Pancreas (tissue), 10 donors: ENCODE data around the gene PPP1R14B. TPM values are rescaled to one million over a fixed set of nuclear protein-coding genes. Genes with fewer than 3 reads are reported as not detected.

Source experiments
- ATAC-seq, 4 donors: fragments of 200-7000 bp; cut with Tn5 transposase; one replicate each; pipeline versions ENCODE4 v1.8.0 to v1.9.1; 2020; ENCODE audit warnings: mild to moderate bottlenecking in 4 of 4, moderate library complexity in 4 of 4
- DNase-seq, 6 donors: peaks; one replicate each; pipeline ENCODE4 v3.0.0-alpha.2; 2020
- FAIRE-seq: peaks from 2 replicates; lab custom pipeline; 2012; peaks lifted over from hg19 to GRCh38; lab: Jason Lieb, UNC
- H3K27ac ChIP-seq, 4 donors: fragments of 200-600 bp; sonication (generic); 1 replicate in 3 of 4; 2 replicates in 1 of 4; pipeline versions ENCODE4 v1.5.0 to v1.8.0; 2020
- H3K27me3 ChIP-seq, 4 donors: fragments of 200-600 bp; one replicate each; pipeline ENCODE4 v1.8.0; 2021
- H3K36me3 ChIP-seq, 3 donors: fragments of 200-600 bp; sonication (generic) in 1 of 3; one replicate each; pipeline versions ENCODE4 v1.5.0 to v1.8.0; 2020 to 2021
- H3K4me1 ChIP-seq, 3 donors: fragments of 200-600 bp; one replicate each; pipeline ENCODE4 v1.8.0; 2021
- H3K4me3 ChIP-seq, 4 donors: fragments of 200-600 bp; sonication (generic) in 2 of 4; one replicate each; pipeline versions ENCODE4 v1.5.0 to v1.8.0; 2020 to 2021
- H3K9me3 ChIP-seq, 4 donors: fragments of 200-600 bp; one replicate each; pipeline ENCODE4 v1.8.0; 2021
- WGBS, 2 donors: extraction: QIAGEN DNeasy Blood & Tissue Kit; methylation state at CpG; one replicate each; pipeline ENCODE4 v1.1.7; 2013; 5-methylcytosine and 5-hydroxymethylcytosine counted together
- intact Hi-C, 3 donors: fragments of 100-400 bp; cut with DNase I; formaldehyde crosslinking; loops; one replicate each; pipeline versions ENCODE4 v1.11.1 to v1.14.2; 2022
- polyA plus RNA-seq, 2 donors: library from polyadenylated mRNA; stranded (reverse); fragments of 200-250 nt; gene quantifications; one replicate each; pipeline ENCODE4 v1.2.3, GENCODE V29; 2013
- total RNA-seq, 6 donors: library from RNA; stranded (reverse); fragmentation: NEBNext Ultra II Directional in 4 of 6; extraction: Animal tissue kit (Norgen Biotek cat#: 25700) in 4 of 6; gene quantifications; one replicate each; pipeline versions ENCODE4 v1.2.1 to v1.2.4, GENCODE V29; 2021 to 2023
- TF ChIP-seq, protein P1 (sequence below), 4 donors: fragments of 200-600 bp; sonication (generic) in 3 of 4; IDR thresholded peaks; one replicate each; pipeline versions ENCODE4 v1.5.0 to v1.8.0; 2021; ENCODE audit warnings: antibody characterized with exemption in 4 of 4
- donor health status: healthy with polysubstance abuse.
- donor health status: DM: no; HTN: no; CAD: no; lungs with moderate emphysema.
- donor health status: DM: no; HTN: no; CAD: no.
- donor health status: control.
- donor health status: control.
- donor health status: Bipolar disorder and iron deficiency.
- donor health status: DM: yes; HTN: yes; CAD: no.
- donor health status: DM: no; HTN: no; CAD: no.
- donor health status: DM: no; HTN: no; CAD: no.
- donor health status: DM: yes; HTN: yes; CAD: no.

Gene PPP1R14B
- total and polyA plus RNA-seq, 8 donors: 81.6 to 180 (median 119) TPM

GRCh38 chr11:64263947-64264317 lies 17.2 kb upstream of the PPP1R14B start:
- Histone ChIP-seq H3K27ac (no peak overlapping the region), H3K4me3 (no peak overlapping the region), H3K27me3 (no peaks in the 10 kb centered on the region), H3K9me3 (no peaks in the 10 kb centered on the region), H3K4me1 (peaks cover 0 to 12% (median 5%) of the 10 kb centered on the region in 3 donors), H3K36me3 (peaks cover 0 to 2% (median 0%) of the 10 kb centered on the region in 3 donors)
- DNase-seq (no peak), FAIRE-seq (no peak), ATAC-seq (no peak)
- 95 to 96% methylated on average over 8 of the region's 8 CpGs for WGBS, 2 donors
- TF ChIP-seq, protein P1, sequence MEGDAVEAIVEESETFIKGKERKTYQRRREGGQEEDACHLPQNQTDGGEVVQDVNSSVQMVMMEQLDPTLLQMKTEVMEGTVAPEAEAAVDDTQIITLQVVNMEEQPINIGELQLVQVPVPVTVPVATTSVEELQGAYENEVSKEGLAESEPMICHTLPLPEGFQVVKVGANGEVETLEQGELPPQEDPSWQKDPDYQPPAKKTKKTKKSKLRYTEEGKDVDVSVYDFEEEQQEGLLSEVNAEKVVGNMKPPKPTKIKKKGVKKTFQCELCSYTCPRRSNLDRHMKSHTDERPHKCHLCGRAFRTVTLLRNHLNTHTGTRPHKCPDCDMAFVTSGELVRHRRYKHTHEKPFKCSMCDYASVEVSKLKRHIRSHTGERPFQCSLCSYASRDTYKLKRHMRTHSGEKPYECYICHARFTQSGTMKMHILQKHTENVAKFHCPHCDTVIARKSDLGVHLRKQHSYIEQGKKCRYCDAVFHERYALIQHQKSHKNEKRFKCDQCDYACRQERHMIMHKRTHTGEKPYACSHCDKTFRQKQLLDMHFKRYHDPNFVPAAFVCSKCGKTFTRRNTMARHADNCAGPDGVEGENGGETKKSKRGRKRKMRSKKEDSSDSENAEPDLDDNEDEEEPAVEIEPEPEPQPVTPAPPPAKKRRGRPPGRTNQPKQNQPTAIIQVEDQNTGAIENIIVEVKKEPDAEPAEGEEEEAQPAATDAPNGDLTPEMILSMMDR (IDR thresholded peaks at IDR 0.05): no peak
- intact Hi-C loops: loop anchor here in 1 of 3 donors (5.0 kb wide), 1 partner anchor 57 kb away; the partner anchor contains the start of gene FERMT3

GRCh38 chr11:64263021-64263946 lies 16.5 kb upstream of the PPP1R14B start:
- intact Hi-C loops: loop anchor here in 1 of 3 donors (5.0 kb wide), 1 partner anchor 56 kb away; the partner anchor contains the start of gene FERMT3
- Histone ChIP-seq H3K4me3 (no peak overlapping the region), H3K9me3 (no peaks in the 10 kb centered on the region), H3K4me1 (peaks cover 0 to 5% (median 0%) of the 10 kb centered on the region in 3 donors), H3K36me3 (peaks cover 0 to 8% (median 0%) of the 10 kb centered on the region in 3 donors), H3K27me3 (no peaks in the 10 kb centered on the region), H3K27ac (no peak overlapping the region)
- TF ChIP-seq, protein P1 (IDR thresholded peaks at IDR 0.05): no peak
- WGBS, 2 donors: 86 to 88% methylated on average over 29 of the region's 29 CpGs
- ATAC-seq (no peak), DNase-seq (peak in 3 of 6 donors; percentile 44 to 74 (median 45)), FAIRE-seq (no peak)

DNA sequence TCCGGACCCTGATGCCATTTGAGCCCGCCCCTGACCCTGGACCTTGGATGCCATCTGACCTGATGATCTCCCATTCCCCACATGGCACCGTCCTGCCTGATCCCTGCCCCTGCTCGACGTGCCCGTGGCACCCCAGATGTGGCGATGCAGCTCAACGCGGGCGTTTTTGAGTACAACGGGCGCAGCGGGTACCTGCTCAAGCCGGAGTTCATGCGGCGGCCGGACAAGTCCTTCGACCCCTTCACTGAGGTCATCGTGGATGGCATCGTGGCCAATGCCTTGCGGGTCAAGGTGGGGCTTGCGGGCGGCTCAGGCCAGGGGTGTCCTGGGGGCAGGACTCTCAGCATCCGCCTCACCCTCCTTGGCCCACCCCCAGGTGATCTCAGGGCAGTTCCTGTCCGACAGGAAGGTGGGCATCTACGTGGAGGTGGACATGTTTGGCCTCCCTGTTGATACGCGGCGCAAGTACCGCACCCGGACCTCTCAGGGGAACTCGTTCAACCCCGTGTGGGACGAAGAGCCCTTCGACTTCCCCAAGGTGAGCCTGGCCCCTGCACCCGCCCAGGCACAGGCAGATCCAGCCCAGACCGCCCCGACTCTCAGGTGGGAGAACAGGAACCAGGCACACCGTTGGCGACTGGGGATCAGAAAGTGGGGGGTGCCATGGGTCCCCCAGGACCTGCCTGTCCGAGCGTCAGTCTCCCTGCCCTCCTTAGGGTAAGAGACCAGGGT lies 15.7 kb upstream of the PPP1R14B start:
- TF ChIP-seq, protein P1 (IDR thresholded peaks at IDR 0.05): no peak
- no peaks in the 10 kb centered on the region for H3K4me1 ChIP-seq

DNA sequence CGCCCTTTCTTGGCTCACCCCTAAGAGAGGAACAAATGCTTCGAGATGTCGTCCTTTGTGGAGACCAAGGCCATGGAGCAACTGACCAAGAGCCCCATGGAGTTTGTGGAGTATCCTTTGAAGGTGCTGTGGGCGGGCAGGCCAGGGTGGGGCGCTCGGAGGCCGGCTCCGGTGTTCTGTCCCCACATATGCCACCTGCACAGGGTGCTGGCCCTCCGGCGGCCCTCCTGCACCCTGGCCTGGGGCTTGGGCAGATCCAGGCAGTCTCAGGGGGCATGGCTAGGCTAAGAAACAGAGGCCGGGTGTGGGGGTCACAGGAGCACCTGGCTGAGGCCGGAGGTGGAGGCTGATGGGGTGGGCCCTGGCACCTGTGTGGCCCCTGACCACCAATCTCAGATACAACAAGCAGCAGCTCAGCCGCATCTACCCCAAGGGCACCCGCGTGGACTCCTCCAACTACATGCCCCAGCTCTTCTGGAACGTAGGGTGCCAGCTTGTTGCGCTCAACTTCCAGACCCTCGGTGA lies 14.9 kb upstream of the PPP1R14B start:
- TF ChIP-seq, protein P1 (IDR thresholded peaks at IDR 0.05): no peak
- H3K4me3 ChIP-seq: no peak overlapping the region
- no peaks in the 10 kb centered on the region for H3K9me3 ChIP-seq
- no peaks in the 10 kb centered on the region for H3K4me1 ChIP-seq
- WGBS, 2 donors: 90 to 92% methylated on average over 17 to 18 of the region's 18 CpGs
- FAIRE-seq: no peak
- H3K27me3 ChIP-seq: no peaks in the 10 kb centered on the region
- H3K27ac ChIP-seq: no peak overlapping the region
- peak in 2 of 6 donors; percentile 33 to 48 for DNase-seq
- intact Hi-C loops: loop anchor here in 1 of 3 donors (5.0 kb wide), 1 partner anchor 54 kb away; the partner anchor contains the start of gene FERMT3
- peaks cover 0 to 12% (median 0%) of the 10 kb centered on the region in 3 donors for H3K36me3 ChIP-seq
- ATAC-seq: no peak

More for the DNA sequence above, 15.7 kb upstream of the PPP1R14B start:
- FAIRE-seq (no peak), DNase-seq (peak in 3 of 6 donors; percentile 37 to 76 (median 57)), ATAC-seq (no peak)
- Histone ChIP-seq H3K27me3 (no peaks in the 10 kb centered on the region), H3K36me3 (peaks cover 0 to 10% (median 0%) of the 10 kb centered on the region in 3 donors), H3K4me3 (no peak overlapping the region), H3K27ac (no peak overlapping the region), H3K9me3 (no peaks in the 10 kb centered on the region)
- WGBS, 2 donors: 94% methylated on average over 42 of the region's 42 CpGs
- intact Hi-C loops: loop anchor here in 1 of 3 donors (5.0 kb wide), 1 partner anchor 55 kb away; the partner anchor contains the start of gene FERMT3
